ENCODE measurements around the gene GRM2. TPM values are rescaled to one million over a fixed set of nuclear protein-coding genes. Genes with fewer than 3 reads are reported as not detected.

Gene GRM2
- total RNA-seq, 1 experiment from 2014 or later, result 3.7 TPM

DNA sequence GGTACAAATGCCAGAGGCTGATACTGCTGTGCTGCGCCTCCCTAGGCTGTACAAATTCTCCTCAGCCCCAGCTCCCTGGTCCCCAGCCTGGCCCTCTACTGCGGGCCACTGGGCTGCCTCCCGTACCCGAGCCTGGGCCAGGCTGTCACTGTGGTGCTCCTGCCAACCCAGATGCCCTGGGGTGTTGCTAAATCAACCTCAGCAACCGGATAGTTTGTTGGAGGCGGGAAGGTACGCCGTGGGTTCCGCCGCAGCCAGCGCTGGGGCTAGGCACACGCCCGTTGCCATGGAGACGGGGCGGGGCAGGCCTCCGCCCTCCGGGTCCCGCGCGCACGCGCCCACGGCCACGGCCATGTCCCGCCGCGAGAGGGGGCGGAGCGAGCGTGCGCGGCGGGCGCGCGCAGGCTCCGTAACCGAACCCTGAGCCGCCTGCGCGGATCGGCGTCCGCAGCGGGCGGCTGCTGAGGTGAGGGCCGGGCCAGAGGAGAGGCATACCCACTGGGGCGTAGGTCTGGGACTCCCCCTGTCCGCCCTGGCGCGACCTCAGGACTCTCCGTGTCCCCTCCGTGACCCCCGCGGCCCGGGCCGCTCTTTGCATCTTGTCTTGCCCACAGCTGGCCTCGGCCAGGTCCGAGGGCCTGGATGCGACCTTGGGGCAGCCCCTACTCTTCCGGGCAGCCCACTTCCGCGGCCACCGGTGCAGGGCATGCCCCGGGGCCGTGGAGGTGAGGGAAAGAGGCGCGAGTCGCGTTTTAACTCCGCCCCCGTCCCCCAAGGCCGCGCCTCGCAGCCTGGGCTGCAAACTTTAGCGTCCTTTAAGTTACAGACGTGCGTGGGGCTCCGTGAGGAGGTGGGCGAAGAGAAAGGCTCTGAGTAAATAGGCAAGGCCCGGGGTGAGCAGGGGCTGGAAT lies 35.8 kb upstream of the GRM2 start, which contains the start of gene TEX264 (continued):
- TF ChIP-seq, protein P1, sequence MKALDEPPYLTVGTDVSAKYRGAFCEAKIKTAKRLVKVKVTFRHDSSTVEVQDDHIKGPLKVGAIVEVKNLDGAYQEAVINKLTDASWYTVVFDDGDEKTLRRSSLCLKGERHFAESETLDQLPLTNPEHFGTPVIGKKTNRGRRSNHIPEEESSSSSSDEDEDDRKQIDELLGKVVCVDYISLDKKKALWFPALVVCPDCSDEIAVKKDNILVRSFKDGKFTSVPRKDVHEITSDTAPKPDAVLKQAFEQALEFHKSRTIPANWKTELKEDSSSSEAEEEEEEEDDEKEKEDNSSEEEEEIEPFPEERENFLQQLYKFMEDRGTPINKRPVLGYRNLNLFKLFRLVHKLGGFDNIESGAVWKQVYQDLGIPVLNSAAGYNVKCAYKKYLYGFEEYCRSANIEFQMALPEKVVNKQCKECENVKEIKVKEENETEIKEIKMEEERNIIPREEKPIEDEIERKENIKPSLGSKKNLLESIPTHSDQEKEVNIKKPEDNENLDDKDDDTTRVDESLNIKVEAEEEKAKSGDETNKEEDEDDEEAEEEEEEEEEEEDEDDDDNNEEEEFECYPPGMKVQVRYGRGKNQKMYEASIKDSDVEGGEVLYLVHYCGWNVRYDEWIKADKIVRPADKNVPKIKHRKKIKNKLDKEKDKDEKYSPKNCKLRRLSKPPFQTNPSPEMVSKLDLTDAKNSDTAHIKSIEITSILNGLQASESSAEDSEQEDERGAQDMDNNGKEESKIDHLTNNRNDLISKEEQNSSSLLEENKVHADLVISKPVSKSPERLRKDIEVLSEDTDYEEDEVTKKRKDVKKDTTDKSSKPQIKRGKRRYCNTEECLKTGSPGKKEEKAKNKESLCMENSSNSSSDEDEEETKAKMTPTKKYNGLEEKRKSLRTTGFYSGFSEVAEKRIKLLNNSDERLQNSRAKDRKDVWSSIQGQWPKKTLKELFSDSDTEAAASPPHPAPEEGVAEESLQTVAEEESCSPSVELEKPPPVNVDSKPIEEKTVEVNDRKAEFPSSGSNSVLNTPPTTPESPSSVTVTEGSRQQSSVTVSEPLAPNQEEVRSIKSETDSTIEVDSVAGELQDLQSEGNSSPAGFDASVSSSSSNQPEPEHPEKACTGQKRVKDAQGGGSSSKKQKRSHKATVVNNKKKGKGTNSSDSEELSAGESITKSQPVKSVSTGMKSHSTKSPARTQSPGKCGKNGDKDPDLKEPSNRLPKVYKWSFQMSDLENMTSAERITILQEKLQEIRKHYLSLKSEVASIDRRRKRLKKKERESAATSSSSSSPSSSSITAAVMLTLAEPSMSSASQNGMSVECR (CRISPR knock-in tag; IDR thresholded peaks at IDR 0.05; ENCODE audit: borderline replicate concordance), result peak; percentile 44; the same call in 1 of the 2 replicates
- no peak for TF ChIP-seq ZNF423 (CRISPR knock-in tag; IDR thresholded peaks at IDR 0.05)

DNA sequence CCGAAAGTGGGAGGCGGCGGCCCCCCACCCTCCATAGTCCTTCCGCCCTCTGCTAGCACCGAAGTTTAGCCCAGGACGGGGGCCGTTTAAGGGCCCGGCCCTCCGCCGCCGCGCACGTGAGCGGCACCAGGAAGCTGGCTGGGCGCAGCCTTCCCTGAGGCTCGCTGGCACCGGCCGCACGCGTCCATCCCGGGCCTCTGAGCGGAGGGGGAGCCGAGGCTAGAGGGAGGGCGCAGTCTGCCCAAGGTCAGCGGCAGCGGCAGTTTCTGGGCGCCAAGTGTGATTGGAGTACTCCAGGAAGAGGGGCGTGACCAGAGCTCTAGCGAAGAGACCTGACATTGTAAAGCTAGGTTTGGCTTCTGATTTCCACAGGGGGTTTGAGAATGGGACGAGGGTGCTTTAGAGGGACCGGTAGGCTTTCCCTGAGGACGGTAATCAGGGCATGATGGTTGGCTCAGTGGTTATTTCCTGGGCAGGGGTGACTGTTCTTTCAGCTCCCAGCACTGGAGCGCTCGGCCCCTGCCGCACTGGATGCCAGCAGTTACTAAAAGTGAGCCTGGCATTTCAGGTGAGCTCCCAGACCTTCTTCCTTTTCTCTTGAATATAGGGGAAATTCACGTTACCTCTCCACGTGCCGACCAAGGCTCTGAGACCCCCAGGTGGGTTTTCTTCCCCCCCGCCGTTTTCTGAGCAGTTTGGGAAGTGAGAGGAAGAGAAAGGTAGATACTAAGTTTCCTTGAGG lies 35.0 kb upstream of the GRM2 start:
- POLR2A ChIA-PET, result interaction anchor here (0.8 kb wide), 1 partner anchor 10 kb away, joined by 6 read pairs; no protein-coding TSS in a partner anchor
- peak; percentile 76 for DNase-seq (ENCODE audit: low spot score)

More for the DNA sequence above, 35.0 kb upstream of the GRM2 start:
- no peaks in the 10 kb centered on the region; the same call in 1 of the 2 replicates for H3K27me3 Mint-ChIP-seq (ENCODE audit: low read depth)
- TF ChIP-seq ELF4 (CRISPR knock-in tag; IDR thresholded peaks at IDR 0.05; ENCODE audit: low read depth), result no peak
- no peak for TF ChIP-seq OVOL2 (CRISPR knock-in tag; IDR thresholded peaks at IDR 0.05; ENCODE audit: borderline replicate concordance)
- TF ChIP-seq, protein P2, sequence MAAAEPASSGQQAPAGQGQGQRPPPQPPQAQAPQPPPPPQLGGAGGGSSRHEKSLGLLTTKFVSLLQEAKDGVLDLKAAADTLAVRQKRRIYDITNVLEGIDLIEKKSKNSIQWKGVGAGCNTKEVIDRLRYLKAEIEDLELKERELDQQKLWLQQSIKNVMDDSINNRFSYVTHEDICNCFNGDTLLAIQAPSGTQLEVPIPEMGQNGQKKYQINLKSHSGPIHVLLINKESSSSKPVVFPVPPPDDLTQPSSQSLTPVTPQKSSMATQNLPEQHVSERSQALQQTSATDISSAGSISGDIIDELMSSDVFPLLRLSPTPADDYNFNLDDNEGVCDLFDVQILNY (CRISPR knock-in tag; IDR thresholded peaks at IDR 0.05), result peak; percentile 75; the same call in 1 of the 2 replicates
- TF ChIP-seq, protein P3, sequence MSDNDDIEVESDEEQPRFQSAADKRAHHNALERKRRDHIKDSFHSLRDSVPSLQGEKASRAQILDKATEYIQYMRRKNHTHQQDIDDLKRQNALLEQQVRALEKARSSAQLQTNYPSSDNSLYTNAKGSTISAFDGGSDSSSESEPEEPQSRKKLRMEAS (CRISPR knock-in tag; IDR thresholded peaks at IDR 0.05), result peak; percentile 81
- peak; percentile 34; the same call in 1 of the 2 replicates for TF ChIP-seq GABPB1 (CRISPR knock-in tag; IDR thresholded peaks at IDR 0.05)
- TF ChIP-seq, protein P4, sequence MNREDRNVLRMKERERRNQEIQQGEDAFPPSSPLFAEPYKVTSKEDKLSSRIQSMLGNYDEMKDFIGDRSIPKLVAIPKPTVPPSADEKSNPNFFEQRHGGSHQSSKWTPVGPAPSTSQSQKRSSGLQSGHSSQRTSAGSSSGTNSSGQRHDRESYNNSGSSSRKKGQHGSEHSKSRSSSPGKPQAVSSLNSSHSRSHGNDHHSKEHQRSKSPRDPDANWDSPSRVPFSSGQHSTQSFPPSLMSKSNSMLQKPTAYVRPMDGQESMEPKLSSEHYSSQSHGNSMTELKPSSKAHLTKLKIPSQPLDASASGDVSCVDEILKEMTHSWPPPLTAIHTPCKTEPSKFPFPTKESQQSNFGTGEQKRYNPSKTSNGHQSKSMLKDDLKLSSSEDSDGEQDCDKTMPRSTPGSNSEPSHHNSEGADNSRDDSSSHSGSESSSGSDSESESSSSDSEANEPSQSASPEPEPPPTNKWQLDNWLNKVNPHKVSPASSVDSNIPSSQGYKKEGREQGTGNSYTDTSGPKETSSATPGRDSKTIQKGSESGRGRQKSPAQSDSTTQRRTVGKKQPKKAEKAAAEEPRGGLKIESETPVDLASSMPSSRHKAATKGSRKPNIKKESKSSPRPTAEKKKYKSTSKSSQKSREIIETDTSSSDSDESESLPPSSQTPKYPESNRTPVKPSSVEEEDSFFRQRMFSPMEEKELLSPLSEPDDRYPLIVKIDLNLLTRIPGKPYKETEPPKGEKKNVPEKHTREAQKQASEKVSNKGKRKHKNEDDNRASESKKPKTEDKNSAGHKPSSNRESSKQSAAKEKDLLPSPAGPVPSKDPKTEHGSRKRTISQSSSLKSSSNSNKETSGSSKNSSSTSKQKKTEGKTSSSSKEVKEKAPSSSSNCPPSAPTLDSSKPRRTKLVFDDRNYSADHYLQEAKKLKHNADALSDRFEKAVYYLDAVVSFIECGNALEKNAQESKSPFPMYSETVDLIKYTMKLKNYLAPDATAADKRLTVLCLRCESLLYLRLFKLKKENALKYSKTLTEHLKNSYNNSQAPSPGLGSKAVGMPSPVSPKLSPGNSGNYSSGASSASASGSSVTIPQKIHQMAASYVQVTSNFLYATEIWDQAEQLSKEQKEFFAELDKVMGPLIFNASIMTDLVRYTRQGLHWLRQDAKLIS (CRISPR knock-in tag; IDR thresholded peaks at IDR 0.05; ENCODE audit: borderline replicate concordance), result no peak
- TF ChIP-seq, protein P5, sequence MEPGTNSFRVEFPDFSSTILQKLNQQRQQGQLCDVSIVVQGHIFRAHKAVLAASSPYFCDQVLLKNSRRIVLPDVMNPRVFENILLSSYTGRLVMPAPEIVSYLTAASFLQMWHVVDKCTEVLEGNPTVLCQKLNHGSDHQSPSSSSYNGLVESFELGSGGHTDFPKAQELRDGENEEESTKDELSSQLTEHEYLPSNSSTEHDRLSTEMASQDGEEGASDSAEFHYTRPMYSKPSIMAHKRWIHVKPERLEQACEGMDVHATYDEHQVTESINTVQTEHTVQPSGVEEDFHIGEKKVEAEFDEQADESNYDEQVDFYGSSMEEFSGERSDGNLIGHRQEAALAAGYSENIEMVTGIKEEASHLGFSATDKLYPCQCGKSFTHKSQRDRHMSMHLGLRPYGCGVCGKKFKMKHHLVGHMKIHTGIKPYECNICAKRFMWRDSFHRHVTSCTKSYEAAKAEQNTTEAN (CRISPR knock-in tag; IDR thresholded peaks at IDR 0.05), result no peak
- TF ChIP-seq ESRRA (CRISPR knock-in tag; IDR thresholded peaks at IDR 0.05; ENCODE audit: borderline replicate concordance), result 0 out of 2 replicates have a peak, but pooled peaks have one; percentile 63
- no peak for TF ChIP-seq CREM (CRISPR knock-in tag; IDR thresholded peaks at IDR 0.05)
- peak; percentile 44 for TF ChIP-seq ETV6 (CRISPR knock-in tag; IDR thresholded peaks at IDR 0.05)
- TF ChIP-seq ZNF317 (CRISPR knock-in tag; IDR thresholded peaks at IDR 0.05; ENCODE audit: borderline replicate concordance, low read depth), result 0 out of 2 replicates have a peak, but pooled peaks have one; percentile 10
- peak; percentile 55; the same call in 1 of the 2 replicates for TF ChIP-seq SMAD3 (CRISPR knock-in tag; IDR thresholded peaks at IDR 0.05; ENCODE audit: borderline replicate concordance)
- TF ChIP-seq, protein P6, sequence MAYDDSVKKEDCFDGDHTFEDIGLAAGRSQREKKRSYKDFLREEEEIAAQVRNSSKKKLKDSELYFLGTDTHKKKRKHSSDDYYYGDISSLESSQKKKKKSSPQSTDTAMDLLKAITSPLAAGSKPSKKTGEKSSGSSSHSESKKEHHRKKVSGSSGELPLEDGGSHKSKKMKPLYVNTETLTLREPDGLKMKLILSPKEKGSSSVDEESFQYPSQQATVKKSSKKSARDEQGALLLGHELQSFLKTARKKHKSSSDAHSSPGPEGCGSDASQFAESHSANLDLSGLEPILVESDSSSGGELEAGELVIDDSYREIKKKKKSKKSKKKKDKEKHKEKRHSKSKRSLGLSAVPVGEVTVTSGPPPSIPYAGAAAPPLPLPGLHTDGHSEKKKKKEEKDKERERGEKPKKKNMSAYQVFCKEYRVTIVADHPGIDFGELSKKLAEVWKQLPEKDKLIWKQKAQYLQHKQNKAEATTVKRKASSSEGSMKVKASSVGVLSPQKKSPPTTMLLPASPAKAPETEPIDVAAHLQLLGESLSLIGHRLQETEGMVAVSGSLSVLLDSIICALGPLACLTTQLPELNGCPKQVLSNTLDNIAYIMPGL (CRISPR knock-in tag; IDR thresholded peaks at IDR 0.05), result peak; percentile 46; the same call in 1 of the 2 replicates
- TF ChIP-seq, protein P7, sequence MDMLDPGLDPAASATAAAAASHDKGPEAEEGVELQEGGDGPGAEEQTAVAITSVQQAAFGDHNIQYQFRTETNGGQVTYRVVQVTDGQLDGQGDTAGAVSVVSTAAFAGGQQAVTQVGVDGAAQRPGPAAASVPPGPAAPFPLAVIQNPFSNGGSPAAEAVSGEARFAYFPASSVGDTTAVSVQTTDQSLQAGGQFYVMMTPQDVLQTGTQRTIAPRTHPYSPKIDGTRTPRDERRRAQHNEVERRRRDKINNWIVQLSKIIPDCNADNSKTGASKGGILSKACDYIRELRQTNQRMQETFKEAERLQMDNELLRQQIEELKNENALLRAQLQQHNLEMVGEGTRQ (CRISPR knock-in tag; IDR thresholded peaks at IDR 0.05), result peak; percentile 65
- H3K4me3 Mint-ChIP-seq, result peak overlapping the region; percentile 75
- H3K4me1 Mint-ChIP-seq, result peaks cover 35% of the 10 kb centered on the region
- ATAC-seq, result peak; percentile 77
- H3K9me3 Mint-ChIP-seq, result no peaks in the 10 kb centered on the region
- no peaks in the 10 kb centered on the region for H3K36me3 Mint-ChIP-seq
- peak overlapping the region; percentile 46 for H3K27ac Mint-ChIP-seq
- CTCF ChIA-PET, result interaction anchor here (0.7 to 5.7 kb wide), 8 partner anchors 9 to 171 kb away, joined by 3 to 198 read pairs (median 4); partner anchors contain the start of gene DCAF1
